HG02678 (cell line): ENCODE data around the gene PPIL6.

ENCODE experiments used
- ATAC-seq: cut with Tn5 transposase; IDR thresholded peaks from one replicate; pipeline ENCODE4 v1.9.1; 2021; ENCODE audit warnings: mild to moderate bottlenecking, moderate library complexity; ENCODE audit not compliant: unreplicated experiment

PPIL6 gene

GRCh38 chr6:109440331-109441068 is at the start of gene PPIL6, which contains the start of gene SMPD2:
Gene PPIL6, minus strand, starts transcription at chr6:109440628. Its CDS starts 38 bp downstream, at chr6:109440590.
Gene SMPD2, plus strand, starts transcription at chr6:109440724. Its CDS starts 398 bp downstream, at chr6:109441122.
- peak; percentile 94 for ATAC-seq

GRCh38 chr6:109488001-109488400 is 47.6 kb upstream of the PPIL6 start:
- ATAC-seq: no peak

- ATAC-seq: no peak
Observed at GRCh38 chr6:109486068-109486467, 45.6 kb upstream of the PPIL6 start.

GRCh38 chr6:109485266-109485935 is 45.0 kb upstream of the PPIL6 start:
- no peak for ATAC-seq

- no peak for ATAC-seq
Observed at GRCh38 chr6:109484122-109484521, 43.7 kb upstream of the PPIL6 start.

- ATAC-seq: no peak
Observed at GRCh38 chr6:109483735-109484057, 43.3 kb upstream of the PPIL6 start.

GRCh38 chr6:109482905-109483734 is 42.7 kb upstream of the PPIL6 start, which contains the start of gene ZBTB24:
Gene ZBTB24, minus strand, starts transcription at chr6:109483219. Its CDS starts 1,193 bp downstream, at chr6:109482026.
- peak; percentile 92 for ATAC-seq

- ATAC-seq: no peak
Observed at GRCh38 chr6:109480993-109481480, 40.6 kb upstream of the PPIL6 start.

- no peak for ATAC-seq
Observed at GRCh38 chr6:109478841-109479624, 38.6 kb upstream of the PPIL6 start.

GRCh38 chr6:109478222-109478805 is 37.9 kb upstream of the PPIL6 start:
- ATAC-seq: no peak

- peak; percentile 75 for ATAC-seq
Observed at GRCh38 chr6:109477725-109478124, 37.3 kb upstream of the PPIL6 start.

- no peak for ATAC-seq
Observed at GRCh38 chr6:109477184-109477583, 36.8 kb upstream of the PPIL6 start.

GRCh38 chr6:109475625-109476024 is 35.2 kb upstream of the PPIL6 start:
- ATAC-seq: no peak

- ATAC-seq: no peak
Observed at GRCh38 chr6:109474995-109475394, 34.6 kb upstream of the PPIL6 start.

- no peak for ATAC-seq
Observed at GRCh38 chr6:109473120-109473519, 32.7 kb upstream of the PPIL6 start.

GRCh38 chr6:109472132-109472995 is 31.9 kb upstream of the PPIL6 start:
- ATAC-seq: peak; percentile 63

GRCh38 chr6:109471105-109471810 is 30.8 kb upstream of the PPIL6 start:
- ATAC-seq: no peak

GRCh38 chr6:109469591-109470189 is 29.3 kb upstream of the PPIL6 start:
- no peak for ATAC-seq
